HG03575 (cell line): ENCODE results near the gene TCF12.
"Not testable (repeated sequence)": the region's sequence is repeated elsewhere in the genome, so short reads cannot be mapped to it uniquely, and the experiment has no call there.

Source experiments
- ATAC-seq: cut with Tn5 transposase; IDR thresholded peaks from one replicate; pipeline ENCODE4 v1.9.1; 2021; ENCODE audit not compliant: unreplicated experiment, insufficient number of reproducible peaks, low FRiP score; ENCODE audit errors: extremely low read depth

The TCF12 gene

DNA sequence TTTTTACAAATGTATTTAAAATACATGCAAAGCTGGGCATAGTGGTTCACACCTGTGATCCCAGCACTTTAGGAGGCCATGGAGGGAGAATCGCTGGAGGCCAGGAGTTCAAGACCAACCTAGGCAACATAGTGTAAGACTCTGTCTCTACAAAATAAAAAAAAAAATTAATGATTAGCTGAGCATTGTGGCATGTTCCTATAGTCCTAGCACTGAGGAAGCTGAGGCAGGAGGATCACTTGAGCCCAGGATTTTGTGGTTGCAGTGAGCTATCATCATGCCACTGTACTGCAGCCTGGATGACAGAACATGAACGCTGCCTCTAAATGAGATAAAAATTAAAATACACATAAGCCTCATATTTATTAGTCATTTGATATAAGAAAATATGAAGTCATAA lies 142.8 kb downstream of the TCF12 start:
- ATAC-seq = no peak

DNA sequence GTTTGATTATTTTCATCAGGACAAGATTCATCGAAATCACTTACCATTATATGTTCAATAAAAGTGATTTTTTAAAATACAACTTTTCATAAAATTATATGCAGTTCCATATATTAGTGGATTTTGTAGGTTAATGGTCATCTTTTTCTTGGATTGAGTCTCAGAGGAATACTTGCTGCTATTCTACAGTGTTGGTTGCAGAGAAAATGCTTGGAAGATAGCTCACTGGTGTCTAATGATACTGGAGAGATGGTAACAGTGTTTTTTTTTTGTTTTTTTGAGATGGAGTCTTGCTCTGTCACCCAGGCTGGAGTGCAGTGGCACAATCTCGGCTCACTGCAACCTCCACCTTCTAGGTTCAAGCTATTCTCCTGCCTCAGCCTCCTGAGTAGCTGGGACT lies 143.3 kb downstream of the TCF12 start:
- ATAC-seq = no peak

DNA sequence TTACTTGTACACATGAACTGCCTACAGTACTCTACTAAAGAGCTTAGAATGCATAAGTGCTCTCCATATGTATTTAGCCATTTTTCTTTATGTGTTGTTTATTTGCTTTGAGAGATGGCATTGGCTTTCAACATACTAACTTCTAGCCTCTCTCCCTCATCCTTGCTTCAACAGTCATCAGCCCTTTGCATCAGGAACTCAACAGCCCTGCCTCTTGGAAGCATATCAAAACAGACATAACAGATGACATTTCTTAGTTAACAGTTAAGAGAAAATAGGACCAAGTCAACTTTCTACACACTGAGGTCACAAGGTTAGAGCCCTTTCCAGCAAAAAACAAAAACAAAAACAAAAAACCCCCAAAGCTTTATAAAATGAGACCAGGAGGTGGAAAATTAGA lies 145.6 kb downstream of the TCF12 start:
- no peak for ATAC-seq

DNA sequence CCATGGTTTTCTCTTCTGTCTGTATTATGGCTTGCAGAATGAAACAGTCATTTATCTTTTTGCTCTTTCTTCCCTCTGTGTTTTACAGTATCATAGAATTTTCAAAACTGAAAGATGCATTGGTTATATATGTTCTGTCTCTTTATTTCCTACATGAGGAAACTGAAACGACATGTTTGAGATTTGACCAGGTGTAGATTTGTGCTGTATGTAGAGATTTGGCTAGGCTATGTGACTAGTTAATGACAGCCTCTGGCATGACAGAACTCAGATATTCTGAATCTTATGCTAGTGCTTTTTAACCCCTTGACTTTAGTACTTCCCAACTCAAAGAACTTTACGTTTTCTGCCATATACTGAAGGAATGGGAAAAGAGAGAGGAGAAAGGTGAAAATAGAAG lies 151.0 kb downstream of the TCF12 start:
- no peak for ATAC-seq

GRCh38 chr15:57070674-57071073 lies 152.2 kb downstream of the TCF12 start:
- ATAC-seq = no peak

DNA sequence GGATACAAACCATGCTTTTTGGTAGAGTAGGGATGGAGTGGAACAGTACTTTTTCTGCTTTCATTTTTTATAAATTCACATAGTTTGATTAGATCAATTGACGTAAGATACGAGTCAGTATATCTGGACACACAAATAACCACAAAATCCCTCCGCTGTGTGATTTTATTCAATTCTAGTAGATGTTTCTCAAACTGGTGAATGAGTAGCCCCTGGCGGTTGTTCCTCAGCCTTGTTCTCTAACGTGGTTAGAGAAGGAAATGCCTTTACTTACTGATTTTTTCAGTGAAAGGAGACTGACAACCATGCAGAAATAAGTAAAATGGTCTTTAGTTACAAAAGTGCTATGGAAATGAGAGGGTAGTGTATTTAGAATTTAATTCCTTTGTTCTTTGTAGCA lies 161.0 kb downstream of the TCF12 start:
- no peak for ATAC-seq

GRCh38 chr15:57079931-57080620 lies 161.6 kb downstream of the TCF12 start:
- no peak for ATAC-seq

DNA sequence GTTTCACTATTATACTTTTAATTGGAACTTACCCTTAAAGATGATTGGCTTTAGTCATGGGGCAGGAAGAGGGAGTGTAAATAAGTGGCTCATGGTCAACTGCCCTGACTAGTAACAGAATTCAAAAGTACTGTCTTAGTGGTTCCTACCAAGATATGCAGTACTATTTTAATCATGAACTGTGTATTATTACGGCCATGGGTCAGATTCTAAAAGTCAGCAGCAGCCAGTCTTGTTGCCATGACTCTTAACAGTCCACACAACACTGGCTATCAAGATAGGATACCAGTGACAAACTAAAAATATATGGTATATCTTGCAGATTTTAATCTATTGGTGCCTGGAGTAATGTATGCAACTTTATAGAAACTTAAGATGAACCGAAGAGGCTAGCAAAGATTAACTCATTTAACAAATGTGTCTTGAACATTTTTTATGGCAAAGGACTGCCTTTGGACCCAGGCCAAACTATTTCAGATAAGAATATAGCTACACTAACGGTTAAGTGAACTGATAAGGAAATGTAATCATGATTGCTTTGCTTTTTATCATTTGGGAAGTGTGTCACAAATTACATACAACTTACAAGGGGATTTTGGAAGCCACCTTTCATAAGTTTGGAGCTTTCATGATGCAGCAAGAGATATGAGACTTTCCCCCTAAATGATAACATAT lies 163.7 kb downstream of the TCF12 start:
- ATAC-seq = no peak

- no peak for ATAC-seq
Measured at GRCh38 chr15:57084192-57084591, 165.7 kb downstream of the TCF12 start.

- no peak for ATAC-seq
Measured at GRCh38 chr15:57085267-57085666, 166.8 kb downstream of the TCF12 start.

DNA sequence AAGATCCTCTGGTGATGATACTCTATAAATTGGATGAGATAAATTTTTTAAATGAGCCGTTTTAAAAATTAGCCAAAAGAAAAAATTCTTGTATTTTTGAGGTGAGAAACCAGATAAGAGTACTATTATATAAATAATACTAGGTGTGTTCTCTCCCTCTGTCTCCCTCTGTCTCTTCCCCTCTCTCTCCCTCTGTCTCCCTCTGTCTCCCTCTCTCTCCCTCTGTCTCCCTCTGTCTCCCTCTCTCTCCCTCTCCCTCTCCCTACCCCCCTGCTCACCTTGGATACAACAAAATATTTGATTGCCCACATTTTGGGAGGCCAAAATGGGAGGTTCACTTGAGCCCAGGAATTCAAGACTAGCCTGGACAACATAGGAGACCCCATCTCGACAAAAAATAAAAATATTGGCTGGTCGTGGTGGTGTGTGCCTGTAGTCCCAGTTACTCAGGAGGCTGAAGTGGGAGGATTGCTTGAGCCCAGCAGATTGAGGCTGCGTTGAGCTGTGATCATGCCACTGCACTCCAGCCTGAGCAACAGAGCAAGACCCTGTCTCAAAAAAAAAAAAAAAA lies 168.5 kb downstream of the TCF12 start:
- no peak for ATAC-seq

DNA sequence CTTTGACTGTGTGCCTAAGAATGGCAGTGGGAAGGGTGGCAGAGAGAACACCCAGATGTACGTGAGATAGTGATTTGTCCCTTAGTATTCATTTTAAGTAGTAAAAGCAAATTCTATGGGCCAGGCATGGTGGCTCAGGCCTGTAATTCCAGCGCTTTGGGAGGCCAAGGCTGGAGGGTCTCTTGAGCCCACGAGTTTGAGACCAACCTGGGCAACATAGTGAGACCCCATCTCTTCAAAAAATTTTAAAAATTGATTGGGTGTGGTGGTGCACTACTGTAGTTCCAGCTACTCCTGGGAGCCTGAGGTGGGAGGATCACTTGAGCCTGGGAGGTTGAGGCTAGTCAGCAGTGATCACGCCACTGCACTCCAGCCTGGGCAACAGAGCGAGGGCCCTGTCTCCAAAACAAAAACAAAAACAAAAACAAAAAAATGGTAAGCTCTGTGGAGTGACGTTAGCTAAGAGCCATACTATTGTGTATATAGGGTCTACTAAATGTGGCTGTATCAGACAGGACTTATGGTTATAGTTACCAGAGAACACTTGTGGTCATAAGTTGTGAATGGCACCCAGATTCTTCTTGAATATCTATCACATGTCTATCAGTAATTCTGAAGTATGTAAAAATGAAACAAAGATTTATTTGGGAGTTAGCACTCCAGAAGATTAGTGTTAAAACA lies 171.5 kb downstream of the TCF12 start:
- ATAC-seq = no peak

GRCh38 chr15:57090496-57090859 lies 172.0 kb downstream of the TCF12 start:
- ATAC-seq = no peak

DNA sequence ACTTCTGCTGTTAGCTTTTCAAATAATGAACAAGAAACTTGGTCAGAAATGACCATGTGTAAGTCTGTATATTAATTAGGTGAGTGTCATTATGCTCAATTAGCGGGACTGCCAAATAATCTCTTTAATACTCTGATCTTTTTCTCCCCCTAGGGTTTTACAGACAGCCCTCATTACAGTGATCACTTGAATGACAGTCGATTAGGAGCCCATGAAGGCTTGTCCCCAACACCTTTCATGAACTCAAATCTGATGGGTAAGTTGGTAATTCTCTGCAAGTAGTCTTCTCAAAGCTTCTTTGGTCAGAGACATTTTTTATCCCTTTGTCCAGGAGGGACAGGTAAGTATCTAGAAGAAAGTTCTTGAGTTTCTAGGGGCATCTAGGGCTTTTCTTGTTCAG lies 173.2 kb downstream of the TCF12 start:
- ATAC-seq = no peak

DNA sequence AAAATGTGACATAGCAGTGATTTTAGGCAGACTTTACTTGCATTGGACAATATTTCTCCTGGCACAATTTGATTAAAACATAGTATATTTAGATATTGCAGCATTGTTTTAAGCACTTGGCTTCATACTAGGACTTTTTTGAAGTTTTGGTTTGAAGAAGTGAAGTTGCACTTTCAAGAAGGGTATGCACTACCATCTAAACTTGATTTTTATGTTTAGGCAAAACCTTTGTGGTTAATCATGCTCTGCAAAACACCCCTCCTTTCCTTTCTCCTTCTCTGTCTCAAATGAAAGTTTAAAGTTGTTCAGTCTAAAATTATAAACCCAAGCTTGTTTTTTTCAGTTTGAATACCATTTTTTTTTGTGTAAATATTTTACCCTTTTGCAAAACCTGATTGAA lies 173.8 kb downstream of the TCF12 start:
- ATAC-seq = no peak

- ATAC-seq = no peak
Measured at GRCh38 chr15:57094321-57095257, 176.1 kb downstream of the TCF12 start.

- ATAC-seq = no peak
Measured at GRCh38 chr15:57095896-57096295, 177.5 kb downstream of the TCF12 start.

DNA sequence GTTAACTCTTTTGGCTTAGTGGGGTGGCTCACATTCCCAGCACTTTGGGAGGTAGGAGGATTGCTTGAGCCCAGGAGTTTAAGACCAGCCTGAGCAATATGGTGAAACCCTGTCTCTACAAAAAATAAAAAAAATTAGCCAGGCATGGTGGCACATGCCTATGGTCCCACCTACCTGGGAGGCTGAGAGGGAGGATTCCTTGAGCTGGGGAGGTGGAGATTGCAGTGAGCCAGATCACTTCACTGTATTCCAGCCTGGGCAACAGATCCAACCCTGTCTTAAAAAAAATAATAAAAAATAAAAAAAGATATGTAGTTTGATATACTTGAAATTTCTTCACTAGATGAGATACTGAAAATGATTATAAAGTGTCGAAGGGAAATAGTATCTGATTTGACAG lies 178.8 kb downstream of the TCF12 start:
- no peak for ATAC-seq

GRCh38 chr15:57097919-57098543 lies 179.6 kb downstream of the TCF12 start:
- ATAC-seq = not testable (repeated sequence)
